Activated T-cell treated with anti-CD3 and anti-CD28 coated beads, Interleukin-2, amount 50 U/mL, for 24 hours (primary cell): Measurements from ENCODE around the gene ZNF621.

Source experiments
- DNase-seq: peaks from one replicate; pipeline ENCODE4 v3.0.0-alpha.2; 2020
- H3K27ac Mint-ChIP-seq: 2 replicates; pipeline ENCODE4 v1.8.0; 2020; ENCODE audit warnings: mild to moderate bottlenecking, mixed read lengths
- H3K27me3 Mint-ChIP-seq: 2 replicates; pipeline ENCODE4 v1.8.0; 2020; ENCODE audit warnings: mixed read lengths
- H3K36me3 Mint-ChIP-seq: 2 replicates; pipeline ENCODE4 v1.8.0; 2020; ENCODE audit warnings: low read depth, mixed read lengths
- H3K4me1 Mint-ChIP-seq: 2 replicates; pipeline ENCODE4 v1.8.0; 2020; ENCODE audit warnings: low read depth, mixed read lengths
- H3K4me3 Mint-ChIP-seq: 2 replicates; pipeline ENCODE4 v1.8.0; 2020; ENCODE audit warnings: mild to moderate bottlenecking, moderate library complexity, mixed read lengths
- H3K9me3 Mint-ChIP-seq: 2 replicates; pipeline ENCODE4 v1.8.0; 2020; ENCODE audit warnings: mixed read lengths

The ZNF621 gene

GRCh38 chr3:40574661-40575060, 49.9 kb downstream of the ZNF621 start:
- no peak for DNase-seq
- Mint-ChIP-seq H3K36me3 (no peaks in the 10 kb centered on the region), H3K27ac (no peak overlapping the region), H3K4me3 (no peak overlapping the region), H3K4me1 (no peaks in the 10 kb centered on the region), H3K27me3 (peaks cover 4% of the 10 kb centered on the region), H3K9me3 (no peaks in the 10 kb centered on the region)

GRCh38 chr3:40576396-40576795, 51.6 kb downstream of the ZNF621 start:
- no peaks in the 10 kb centered on the region for H3K36me3 Mint-ChIP-seq
- DNase-seq: no peak
- H3K4me1 Mint-ChIP-seq: no peaks in the 10 kb centered on the region
- H3K27ac Mint-ChIP-seq: no peak overlapping the region
- H3K4me3 Mint-ChIP-seq: no peak overlapping the region
- no peaks in the 10 kb centered on the region for H3K9me3 Mint-ChIP-seq
- peaks cover 8% of the 10 kb centered on the region for H3K27me3 Mint-ChIP-seq

GRCh38 chr3:40580494-40581091, 55.8 kb downstream of the ZNF621 start:
- H3K27me3 Mint-ChIP-seq: peaks cover 7% of the 10 kb centered on the region
- H3K4me1 Mint-ChIP-seq: no peaks in the 10 kb centered on the region
- peak; percentile 74 for DNase-seq
- no peak overlapping the region for H3K4me3 Mint-ChIP-seq
- no peaks in the 10 kb centered on the region for H3K36me3 Mint-ChIP-seq
- no peaks in the 10 kb centered on the region for H3K9me3 Mint-ChIP-seq
- H3K27ac Mint-ChIP-seq: no peak overlapping the region

GRCh38 chr3:40581166-40581565, 56.4 kb downstream of the ZNF621 start:
- H3K27me3 Mint-ChIP-seq: peaks cover 7% of the 10 kb centered on the region
- H3K9me3 Mint-ChIP-seq: no peaks in the 10 kb centered on the region
- H3K4me3 Mint-ChIP-seq: no peak overlapping the region
- H3K36me3 Mint-ChIP-seq: no peaks in the 10 kb centered on the region
- DNase-seq: no peak
- H3K4me1 Mint-ChIP-seq: no peaks in the 10 kb centered on the region
- no peak overlapping the region for H3K27ac Mint-ChIP-seq

GRCh38 chr3:40582401-40583027, 57.8 kb downstream of the ZNF621 start:
- no peak overlapping the region for H3K27ac Mint-ChIP-seq
- no peaks in the 10 kb centered on the region for H3K9me3 Mint-ChIP-seq
- no peaks in the 10 kb centered on the region for H3K36me3 Mint-ChIP-seq
- no peak overlapping the region for H3K4me3 Mint-ChIP-seq
- H3K27me3 Mint-ChIP-seq: peaks cover 7% of the 10 kb centered on the region
- DNase-seq: no peak
- no peaks in the 10 kb centered on the region for H3K4me1 Mint-ChIP-seq

- Mint-ChIP-seq H3K4me1 (no peaks in the 10 kb centered on the region), H3K27ac (no peak overlapping the region), H3K4me3 (no peak overlapping the region), H3K9me3 (no peaks in the 10 kb centered on the region), H3K27me3 (peaks cover 7% of the 10 kb centered on the region), H3K36me3 (no peaks in the 10 kb centered on the region)
- DNase-seq: no peak
Observed at GRCh38 chr3:40583691-40584090, 58.9 kb downstream of the ZNF621 start.

- H3K4me3 Mint-ChIP-seq: no peak overlapping the region
- no peaks in the 10 kb centered on the region for H3K9me3 Mint-ChIP-seq
- H3K4me1 Mint-ChIP-seq: no peaks in the 10 kb centered on the region
- no peak overlapping the region for H3K27ac Mint-ChIP-seq
- H3K27me3 Mint-ChIP-seq: peaks cover 5% of the 10 kb centered on the region
- no peaks in the 10 kb centered on the region for H3K36me3 Mint-ChIP-seq
- DNase-seq: peak; percentile 84
Observed at GRCh38 chr3:40584625-40585189, 59.9 kb downstream of the ZNF621 start.

- H3K27me3 Mint-ChIP-seq: peaks cover 2% of the 10 kb centered on the region
- DNase-seq: no peak
- no peaks in the 10 kb centered on the region for H3K4me1 Mint-ChIP-seq
- no peaks in the 10 kb centered on the region for H3K9me3 Mint-ChIP-seq
- H3K36me3 Mint-ChIP-seq: no peaks in the 10 kb centered on the region
- no peak overlapping the region for H3K4me3 Mint-ChIP-seq
- H3K27ac Mint-ChIP-seq: no peak overlapping the region
Observed at GRCh38 chr3:40585381-40586016, 60.7 kb downstream of the ZNF621 start.

- Mint-ChIP-seq H3K36me3 (no peaks in the 10 kb centered on the region), H3K4me3 (no peak overlapping the region), H3K4me1 (no peaks in the 10 kb centered on the region), H3K9me3 (no peaks in the 10 kb centered on the region), H3K27ac (no peak overlapping the region), H3K27me3 (peaks cover 11% of the 10 kb centered on the region)
- DNase-seq: no peak
Observed at GRCh38 chr3:40586901-40587300, 62.1 kb downstream of the ZNF621 start.

- no peak for DNase-seq
- Mint-ChIP-seq H3K4me3 (no peak overlapping the region), H3K4me1 (no peaks in the 10 kb centered on the region), H3K36me3 (no peaks in the 10 kb centered on the region), H3K27me3 (peaks cover 19% of the 10 kb centered on the region), H3K27ac (no peak overlapping the region), H3K9me3 (no peaks in the 10 kb centered on the region)
Observed at GRCh38 chr3:40588406-40588805, 63.6 kb downstream of the ZNF621 start.
